A549 (cell line): ENCODE data around the gene BCAS3. TPM values are rescaled to one million over a fixed set of nuclear protein-coding genes. Genes with fewer than 3 reads are reported as not detected.
"Not testable (repeated sequence)": the region's sequence is repeated elsewhere in the genome, so short reads cannot be mapped to it uniquely, and the experiment has no call there.

ENCODE experiments used
- ATAC-seq, 2 experiments: fragments of 200-7000 bp in 1 of 2; fragments of >200 bp in 1 of 2; cut with Nextera tagmentation in 1 of 2; cut with Tn5 transposase in 1 of 2; 3 replicates each; pipeline versions ENCODE4 v1.8.0 to v1.9.1; 2018 to 2020; ENCODE audit warnings: mild to moderate bottlenecking in 1 of 2, moderate library complexity in 1 of 2
- CTCF ChIA-PET: fragments of 300-600 bp; sonication (Branson Sonifier 250); formaldehyde crosslinking; extraction: SDS; loops from one replicate; lab custom pipeline; 2021; ENCODE audit warnings: antibody characterized with exemption, inconsistent platforms; lab: Yijun Ruan, JAX
- POLR2A ChIA-PET: fragments of 350-600 bp; formaldehyde crosslinking; extraction: SDS; loops from one replicate; lab custom pipeline; 2021; ENCODE audit warnings: antibody characterized with exemption, inconsistent platforms; lab: Yijun Ruan, JAX
- DNase-seq, 2 experiments: peaks; one replicate each; pipeline versions ENCODE4 v3.0.0 to v3.0.0-alpha.2; 2011 to 2016; ENCODE audit warnings: low read depth in 1 of 2, low spot score in 1 of 2
- FAIRE-seq: peaks from 2 replicates; lab custom pipeline; 2011; peaks lifted over from hg19 to GRCh38; lab: Jason Lieb, UNC
- H3K27ac ChIP-seq, 2 experiments: fragments of >200 bp; sonication (Bioruptor Twin); formaldehyde crosslinking; 3 replicates each; pipeline ENCODE4 v1.5.1; 2016 to 2017
- H3K4me1 ChIP-seq: fragments of >200 bp; sonication (Bioruptor Twin); formaldehyde crosslinking; 3 replicates; pipeline ENCODE4 v1.6.1; 2016
- H3K4me2 ChIP-seq: fragments of >200 bp; sonication (Bioruptor Twin); formaldehyde crosslinking; 3 replicates; pipeline ENCODE4 v1.6.1; 2016
- H3K4me3 ChIP-seq: fragments of >200 bp; sonication (Bioruptor Twin); formaldehyde crosslinking; 3 replicates; pipeline ENCODE4 v1.5.1; 2016
- H3K9me3 ChIP-seq: fragments of >200 bp; sonication (Bioruptor Twin); formaldehyde crosslinking; 3 replicates; pipeline ENCODE4 v1.6.1; 2016
- CBX2 ChIP-seq: fragments of 200-600 bp; sonication (generic); IDR thresholded peaks from 2 replicates; pipeline ENCODE4 v1.6.1; 2016; ENCODE audit warnings: low read depth, mild to moderate bottlenecking, borderline replicate concordance
- CEBPB ChIP-seq, 2 experiments: fragments of >200 bp in 1 of 2; sonication (Bioruptor Twin) in 1 of 2; formaldehyde crosslinking in 1 of 2; IDR thresholded peaks; 2 replicates each; pipeline ENCODE4 v1.6.1; 2012 to 2016
- CHD2 ChIP-seq: fragments of 150-350 bp; IDR thresholded peaks from 2 replicates; pipeline ENCODE4 v1.6.1; 2014; ENCODE audit warnings: low read length; ENCODE audit not compliant: partially characterized antibody
- CHD4 ChIP-seq: fragments of 200-600 bp; sonication (generic); IDR thresholded peaks from 2 replicates; pipeline ENCODE4 v1.6.1; 2016; ENCODE audit warnings: antibody characterized with exemption, mild to moderate bottlenecking, borderline replicate concordance
- EHF ChIP-seq: fragments of 250-450 bp; sonication (Bioruptor Pico); IDR thresholded peaks from 2 replicates; pipeline ENCODE4 v1.5.0; 2020; ENCODE audit warnings: mild to moderate bottlenecking
- FOXS1 ChIP-seq: fragments of 250-450 bp; sonication (Bioruptor Pico); IDR thresholded peaks from 2 replicates; pipeline ENCODE4 v1.5.0; 2020; ENCODE audit warnings: mild to moderate bottlenecking, moderate library complexity
- HEYL ChIP-seq: fragments of 250-450 bp; sonication (Bioruptor Pico); IDR thresholded peaks from 2 replicates; pipeline ENCODE4 v1.8.0; 2021; ENCODE audit warnings: mild to moderate bottlenecking, moderate library complexity
- JUNB ChIP-seq: fragments of >200 bp; sonication (Bioruptor Twin); formaldehyde crosslinking; IDR thresholded peaks from 2 replicates; pipeline ENCODE4 v1.6.1; 2016
- MAFK ChIP-seq: fragments of 450-650 bp; IDR thresholded peaks from 2 replicates; pipeline ENCODE4 v1.6.1; 2014; ENCODE audit not compliant: partially characterized antibody
- POLR2A ChIP-seq: IDR thresholded peaks from 2 replicates; pipeline ENCODE4 v1.6.1; 2012; ENCODE audit warnings: mild to moderate bottlenecking, low read length
- RARB ChIP-seq: fragments of 250-450 bp; sonication (Bioruptor Pico); IDR thresholded peaks from 2 replicates; pipeline ENCODE4 v1.8.0; 2021; ENCODE audit warnings: mild to moderate bottlenecking, moderate library complexity
- RCOR1 ChIP-seq: fragments of 150-350 bp; IDR thresholded peaks from 2 replicates; pipeline ENCODE4 v1.6.1; 2014; ENCODE audit warnings: antibody characterized with exemption, low read length, low read depth
- SMC3 ChIP-seq: fragments of >200 bp; sonication (Bioruptor Twin); formaldehyde crosslinking; IDR thresholded peaks from 3 replicates; pipeline ENCODE4 v1.6.1; 2018; ENCODE audit warnings: inconsistent platforms
- SREBF2 ChIP-seq: fragments of 450-650 bp; IDR thresholded peaks from 2 replicates; pipeline ENCODE4 v1.6.1; 2014; ENCODE audit warnings: mild to moderate bottlenecking, moderate library complexity
- ZSCAN20 ChIP-seq: fragments of 250-450 bp; sonication (Bioruptor Pico); IDR thresholded peaks from 2 replicates; pipeline ENCODE4 v1.8.0; 2022; ENCODE audit warnings: mild to moderate bottlenecking, moderate library complexity
- WGBS: methylation state at CpG from one replicate; pipeline ENCODE4 v1.1.6; 2017; ENCODE audit errors: missing lambda C conversion rate; 5-methylcytosine and 5-hydroxymethylcytosine counted together
- polyA plus RNA-seq, 4 experiments: library from polyadenylated mRNA; depleted of rRNA in 3 of 4; stranded (reverse); fragments of >200 nt; fragmentation: RNase III in 1 of 4; extraction: RNeasy Plus Mini Kit Qiagen cat#74134 plus additional on column Dnase treatment in 1 of 4; gene quantifications; 2 replicates in 3 of 4; 3 replicates in 1 of 4; pipeline ENCODE4 v1.2.3, GENCODE V29; 2011 to 2017
- TF ChIP-seq, protein P1 (sequence below): fragments of >200 bp; sonication (Bioruptor Twin); formaldehyde crosslinking; IDR thresholded peaks from 3 replicates; pipeline ENCODE4 v1.5.1; 2016
- TF ChIP-seq, protein P2 (sequence below): IDR thresholded peaks from 2 replicates; pipeline ENCODE4 v1.6.1; 2012

BCAS3 gene
- polyA plus RNA-seq, 2 of the 4 experiments (the other 2 are of a cell fraction) = 14.7 to 43.4 TPM

DNA sequence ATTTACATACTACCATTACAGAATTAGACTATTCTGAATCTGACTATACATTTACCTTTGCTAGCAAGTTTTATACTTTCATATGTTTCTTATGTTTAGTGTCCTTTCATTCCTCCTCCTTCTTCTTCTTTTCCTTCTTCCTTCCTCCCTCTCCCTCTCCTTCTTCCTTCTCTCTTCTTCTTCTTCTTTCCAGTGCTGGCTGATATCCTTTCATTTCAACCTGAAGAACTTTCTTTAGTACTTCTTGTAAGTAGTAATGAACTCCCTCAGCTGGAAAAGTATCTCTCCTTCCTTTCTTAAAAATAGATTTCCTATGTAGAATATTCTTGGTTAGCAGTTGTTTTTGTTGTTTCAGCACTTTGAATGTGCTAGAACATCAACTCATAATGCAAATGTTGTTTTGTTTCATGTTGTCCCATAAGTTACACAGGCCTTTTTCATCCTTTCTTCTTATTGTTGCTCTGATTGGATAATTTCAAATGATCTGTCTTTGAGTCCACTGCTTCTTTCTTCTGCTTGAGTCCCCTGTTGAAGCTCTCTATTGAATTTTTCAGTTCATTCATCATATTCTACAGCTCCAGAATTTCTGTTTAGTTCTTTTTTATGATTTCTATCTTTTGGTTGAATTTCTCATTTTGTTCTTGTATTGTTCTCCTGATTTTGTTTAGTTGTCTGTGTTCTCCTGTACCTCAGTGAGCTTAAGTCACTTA is 759.5 kb downstream of the BCAS3 start:
- Histone ChIP-seq H3K4me3 (no peak overlapping the region), H3K9me3 (peaks cover 33% of the 10 kb centered on the region; the same call in 2 of the 3 replicates), H3K4me1 (peaks cover 9% of the 10 kb centered on the region), H3K4me2 (no peak overlapping the region), H3K27ac (no peak overlapping the region)
- TF ChIP-seq, protein P1, sequence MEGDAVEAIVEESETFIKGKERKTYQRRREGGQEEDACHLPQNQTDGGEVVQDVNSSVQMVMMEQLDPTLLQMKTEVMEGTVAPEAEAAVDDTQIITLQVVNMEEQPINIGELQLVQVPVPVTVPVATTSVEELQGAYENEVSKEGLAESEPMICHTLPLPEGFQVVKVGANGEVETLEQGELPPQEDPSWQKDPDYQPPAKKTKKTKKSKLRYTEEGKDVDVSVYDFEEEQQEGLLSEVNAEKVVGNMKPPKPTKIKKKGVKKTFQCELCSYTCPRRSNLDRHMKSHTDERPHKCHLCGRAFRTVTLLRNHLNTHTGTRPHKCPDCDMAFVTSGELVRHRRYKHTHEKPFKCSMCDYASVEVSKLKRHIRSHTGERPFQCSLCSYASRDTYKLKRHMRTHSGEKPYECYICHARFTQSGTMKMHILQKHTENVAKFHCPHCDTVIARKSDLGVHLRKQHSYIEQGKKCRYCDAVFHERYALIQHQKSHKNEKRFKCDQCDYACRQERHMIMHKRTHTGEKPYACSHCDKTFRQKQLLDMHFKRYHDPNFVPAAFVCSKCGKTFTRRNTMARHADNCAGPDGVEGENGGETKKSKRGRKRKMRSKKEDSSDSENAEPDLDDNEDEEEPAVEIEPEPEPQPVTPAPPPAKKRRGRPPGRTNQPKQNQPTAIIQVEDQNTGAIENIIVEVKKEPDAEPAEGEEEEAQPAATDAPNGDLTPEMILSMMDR = no peak
- TF ChIP-seq FOXS1 (CRISPR knock-in tag) = no peak
- peak; percentile 62 for TF ChIP-seq MAFK
- FAIRE-seq (peak; percentile 81), ATAC-seq (no peak), DNase-seq (no peak)
- ChIA-PET CTCF (interaction anchor here (0.6 to 1.7 kb wide), 5 partner anchors 9 to 138 kb away, joined by 3 to 8 read pairs (median 3); no protein-coding TSS in a partner anchor), POLR2A (no interaction called here)

DNA sequence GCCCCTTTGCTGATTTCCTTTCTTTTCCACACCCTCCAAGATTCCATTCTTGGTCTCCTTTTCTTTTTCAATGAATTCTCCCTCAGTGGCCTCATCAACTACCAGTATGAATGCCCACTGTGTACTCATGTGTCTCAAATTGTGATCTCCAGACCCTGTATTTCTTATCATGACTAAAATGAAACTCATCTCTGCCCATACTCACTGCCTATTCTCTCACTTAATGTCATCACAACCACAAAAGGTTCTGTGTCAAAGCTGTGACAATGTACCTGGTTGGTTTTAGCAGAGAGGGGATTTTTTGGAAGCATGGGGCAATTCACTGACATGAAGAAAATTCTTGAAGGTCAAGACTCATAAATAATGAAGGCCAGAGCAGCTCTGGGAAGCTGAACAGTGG is 763.0 kb downstream of the BCAS3 start:
- Histone ChIP-seq H3K4me2 (no peak overlapping the region), H3K4me1 (peaks cover 13% of the 10 kb centered on the region), H3K27ac (no peak overlapping the region), H3K4me3 (no peak overlapping the region), H3K9me3 (peaks cover 21% of the 10 kb centered on the region; the same call in 2 of the 3 replicates)
- POLR2A ChIA-PET = no interaction called here
- DNase-seq = no peak
- CTCF ChIA-PET = interaction anchor here (1.0 to 2.8 kb wide), 4 partner anchors 14 to 110 kb away, joined by 3 to 9 read pairs (median 4); no protein-coding TSS in a partner anchor
- TF ChIP-seq, protein P2, sequence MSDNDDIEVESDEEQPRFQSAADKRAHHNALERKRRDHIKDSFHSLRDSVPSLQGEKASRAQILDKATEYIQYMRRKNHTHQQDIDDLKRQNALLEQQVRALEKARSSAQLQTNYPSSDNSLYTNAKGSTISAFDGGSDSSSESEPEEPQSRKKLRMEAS = no peak
- TF ChIP-seq CHD4 (no peak), JUNB (no peak), RCOR1 (no peak), CHD2 (no peak), SREBF2 (no peak), POLR2A (no peak), CEBPB (IDR thresholded peaks at IDR 0.05) (no peak), CBX2 (no peak)
- TF ChIP-seq, protein P1 = no peak
- TF ChIP-seq, all 56 proteins: peak for 0
- ATAC-seq (no peak), FAIRE-seq (peak; percentile 13)

DNA sequence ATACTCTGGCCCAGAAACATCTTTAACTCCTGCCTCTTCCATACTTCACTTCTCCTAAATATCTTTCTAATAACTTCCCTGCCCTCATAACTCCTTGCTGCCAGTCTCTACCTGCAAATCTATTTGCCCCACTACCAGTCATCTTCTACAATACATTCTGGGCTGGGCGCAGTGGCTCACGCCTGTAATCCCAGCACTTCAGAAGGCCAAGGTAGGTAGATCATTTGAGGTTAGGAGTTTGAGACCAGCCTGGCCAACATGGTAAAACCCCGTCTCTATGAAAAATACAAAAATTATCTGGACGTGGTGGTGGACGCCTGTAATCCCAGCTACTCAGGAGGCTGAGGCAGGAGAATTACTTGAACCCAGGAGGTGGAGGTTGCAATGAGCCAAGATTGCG is 763.9 kb downstream of the BCAS3 start:
- H3K4me2 ChIP-seq, POLR2A ChIA-PET, H3K27ac ChIP-seq, FAIRE-seq, ATAC-seq, H3K4me3 ChIP-seq, DNase-seq: not testable (repeated sequence)
- Histone ChIP-seq H3K4me1 (peaks cover 13% of the 10 kb centered on the region), H3K9me3 (peaks cover 17% of the 10 kb centered on the region; the same call in 2 of the 3 replicates)
- CTCF ChIA-PET = interaction anchor here (1.1 to 2.8 kb wide), 2 partner anchors 25 to 29 kb away, joined by 3 to 9 read pairs; no protein-coding TSS in a partner anchor
- WGBS = 91% methylated on average over 6 of the region's 6 CpGs

GRCh38 chr17:61442136-61442775 is 764.6 kb downstream of the BCAS3 start:
- Histone ChIP-seq H3K4me2 (no peak overlapping the region), H3K4me1 (peaks cover 13% of the 10 kb centered on the region), H3K9me3 (peaks cover 12% of the 10 kb centered on the region; the same call in 2 of the 3 replicates), H3K4me3 (no peak overlapping the region)
- CTCF ChIA-PET = interaction anchor here (0.9 to 2.8 kb wide), 4 partner anchors 25 to 132 kb away, joined by 3 to 9 read pairs (median 3); no protein-coding TSS in a partner anchor
- DNase-seq (no peak), FAIRE-seq (no peak)
- 77% methylated on average over 4 of the region's 4 CpGs for WGBS
- POLR2A ChIA-PET = no interaction called here
- TF ChIP-seq MAFK = no peak
- no peak for TF ChIP-seq ZSCAN20 (CRISPR knock-in tag)
- TF ChIP-seq RARB (CRISPR knock-in tag) = no peak
- TF ChIP-seq SMC3 = no peak
- no peak for TF ChIP-seq HEYL (CRISPR knock-in tag)
- TF ChIP-seq EHF (CRISPR knock-in tag) = no peak
- TF ChIP-seq, all 56 proteins: peak for 0
- no peak for ATAC-seq
- no peak overlapping the region for H3K27ac ChIP-seq
